Astrocyte (in vitro differentiated cells and primary cell): Measurements from ENCODE around the gene TRAPPC3. TPM values are rescaled to one million over a fixed set of nuclear protein-coding genes. Genes with fewer than 3 reads are reported as not detected.

Experiments used
- DNase-seq: peaks from one replicate; pipeline ENCODE4 v3.0.0-alpha.2; 2010; ENCODE audit warnings: low read depth
- FAIRE-seq: peaks from 2 replicates; lab custom pipeline; 2011; peaks lifted over from hg19 to GRCh38; lab: Jason Lieb, UNC
- H2AFZ ChIP-seq: 2 replicates; pipeline ENCODE4 v1.6.0; 2012; ENCODE audit warnings: low read depth, low read length, inconsistent platforms
- H3K27ac ChIP-seq: 2 replicates; pipeline ENCODE4 v1.5.1; 2011; ENCODE audit warnings: low read depth, low read length, inconsistent platforms
- H3K27me3 ChIP-seq: 2 replicates; pipeline ENCODE4 v1.6.0; 2011; ENCODE audit warnings: low read length, inconsistent platforms; ENCODE audit not compliant: insufficient read depth
- H3K36me3 ChIP-seq: 2 replicates; pipeline ENCODE4 v1.5.1; 2011; ENCODE audit warnings: low read length, inconsistent platforms; ENCODE audit not compliant: insufficient read depth
- H3K4me1 ChIP-seq: 2 replicates; pipeline ENCODE4 v1.5.1; 2011; ENCODE audit warnings: low read length, inconsistent platforms; ENCODE audit not compliant: insufficient read depth
- H3K4me2 ChIP-seq: 2 replicates; pipeline ENCODE4 v1.6.0; 2012; ENCODE audit warnings: low read length, inconsistent platforms
- H3K4me3 ChIP-seq: 2 replicates; pipeline ENCODE4 v1.5.1; 2011; ENCODE audit warnings: low read depth, mild to moderate bottlenecking, low read length, inconsistent platforms; ENCODE audit not compliant: insufficient read depth
- H3K79me2 ChIP-seq: 2 replicates; pipeline ENCODE4 v1.6.0; 2012; ENCODE audit warnings: mild to moderate bottlenecking, low read length, inconsistent platforms; ENCODE audit not compliant: insufficient read depth
- H3K9ac ChIP-seq: 2 replicates; pipeline ENCODE4 v1.6.0; 2012; ENCODE audit warnings: mild to moderate bottlenecking, low read length, inconsistent platforms
- H3K9me3 ChIP-seq: 2 replicates; pipeline ENCODE4 v1.5.1; 2012; ENCODE audit warnings: low read depth, mild to moderate bottlenecking, low read length, inconsistent platforms; ENCODE audit not compliant: insufficient read depth
- H4K20me1 ChIP-seq: 2 replicates; pipeline ENCODE4 v1.6.0; 2012; ENCODE audit warnings: low read length, inconsistent platforms; ENCODE audit not compliant: insufficient read depth
- H3K27ac Mint-ChIP-seq: one replicate; pipeline ENCODE4 v1.8.0; 2021; ENCODE audit warnings: mild to moderate bottlenecking, mixed read lengths; ENCODE audit not compliant: unreplicated experiment
- H3K27me3 Mint-ChIP-seq: one replicate; pipeline ENCODE4 v1.8.0; 2021; ENCODE audit warnings: low read depth, mixed read lengths; ENCODE audit not compliant: unreplicated experiment
- H3K36me3 Mint-ChIP-seq: one replicate; pipeline ENCODE4 v1.8.0; 2021; ENCODE audit warnings: low read depth, mixed read lengths; ENCODE audit not compliant: unreplicated experiment
- H3K4me1 Mint-ChIP-seq: one replicate; pipeline ENCODE4 v1.8.0; 2021; ENCODE audit warnings: low read depth, mixed read lengths; ENCODE audit not compliant: unreplicated experiment
- H3K4me3 Mint-ChIP-seq: one replicate; pipeline ENCODE4 v1.8.0; 2021; ENCODE audit warnings: mild to moderate bottlenecking, moderate library complexity, mixed read lengths; ENCODE audit not compliant: unreplicated experiment
- H3K9me3 Mint-ChIP-seq: one replicate; pipeline ENCODE4 v1.8.0; 2021; ENCODE audit warnings: mild to moderate bottlenecking, mixed read lengths; ENCODE audit not compliant: unreplicated experiment
- CTCF ChIP-seq: IDR thresholded peaks from 2 replicates; pipeline ENCODE4 v1.5.1; 2011; ENCODE audit warnings: low read depth, mild to moderate bottlenecking, inconsistent platforms, low read length, moderate library complexity; ENCODE audit not compliant: insufficient read depth
- EZH2 ChIP-seq: IDR thresholded peaks from 2 replicates; pipeline ENCODE4 v1.6.1; 2012; ENCODE audit warnings: mild to moderate bottlenecking, low read length, inconsistent platforms; ENCODE audit not compliant: insufficient read depth
- total RNA-seq: library from RNA; stranded (reverse); gene quantifications from 2 replicates; pipeline ENCODE4 v1.2.1, GENCODE V29; 2021

TRAPPC3 gene
- total RNA-seq, 1 donor from 2014 or later: 87.1 TPM

DNA sequence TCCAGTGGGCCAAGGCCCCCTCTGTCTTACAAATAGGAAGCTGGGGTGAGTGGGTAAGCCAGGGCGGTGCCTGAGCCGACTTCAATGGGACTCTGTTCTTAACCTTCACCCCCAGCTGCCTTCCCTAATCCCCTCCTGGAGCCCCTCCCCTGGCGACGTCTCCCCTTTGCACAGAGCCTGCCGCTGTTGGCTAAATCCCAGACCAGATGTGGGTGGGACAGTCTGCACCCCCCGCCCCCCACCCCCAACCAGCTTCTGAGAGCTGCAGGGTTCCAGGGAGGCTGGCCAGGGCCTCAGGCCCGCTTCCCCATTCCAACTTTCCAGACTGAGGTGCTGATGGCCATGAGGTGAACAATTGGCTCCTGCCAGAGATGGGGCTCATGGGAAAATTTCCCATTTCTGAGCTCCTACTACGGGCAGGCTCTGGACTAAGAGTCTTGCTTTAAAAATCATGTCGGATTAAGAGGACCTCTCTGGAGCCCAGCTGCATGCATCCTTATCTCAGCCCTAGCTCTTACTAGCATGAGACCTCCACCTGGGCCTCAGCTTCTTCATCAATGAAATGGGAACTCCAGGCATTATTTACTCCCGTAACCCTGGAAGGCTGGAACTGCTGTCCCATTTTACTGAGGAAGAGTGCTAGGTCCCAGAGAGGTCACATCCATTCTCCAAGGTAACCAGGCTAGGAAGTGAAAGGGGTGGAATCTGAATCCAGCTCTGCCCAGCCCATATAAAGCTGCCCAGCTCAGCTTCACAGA, 30.7 kb downstream of the TRAPPC3 start:
- Histone ChIP-seq H4K20me1 (no peaks in the 10 kb centered on the region), H3K79me2 (no peaks in the 10 kb centered on the region), H2AFZ (no peak overlapping the region), H3K36me3 (no peaks in the 10 kb centered on the region), H3K4me1 (peaks cover 30% of the 10 kb centered on the region), H3K4me3 (no peak overlapping the region), H3K4me2 (no peak overlapping the region), H3K27ac (no peak overlapping the region), H3K9me3 (no peaks in the 10 kb centered on the region), H3K9ac (no peak overlapping the region), H3K27me3 (peaks cover 3% of the 10 kb centered on the region)
- Mint-ChIP-seq H3K27me3 (peaks cover 19% of the 10 kb centered on the region), H3K9me3 (no peaks in the 10 kb centered on the region), H3K4me1 (peaks cover 33% of the 10 kb centered on the region), H3K4me3 (no peak overlapping the region), H3K27ac (no peak overlapping the region), H3K36me3 (no peaks in the 10 kb centered on the region)
- TF ChIP-seq CTCF: no peak
- no peak for TF ChIP-seq EZH2
- FAIRE-seq (no peak), DNase-seq (no peak)

GRCh38 chr1:36116901-36117300, 32.4 kb downstream of the TRAPPC3 start:
- H3K27me3 Mint-ChIP-seq: peaks cover 12% of the 10 kb centered on the region
- Histone ChIP-seq H2AFZ (no peak overlapping the region), H3K4me3 (no peak overlapping the region), H3K79me2 (no peaks in the 10 kb centered on the region), H3K9me3 (no peaks in the 10 kb centered on the region), H3K27ac (no peak overlapping the region), H4K20me1 (no peaks in the 10 kb centered on the region), H3K4me2 (no peak overlapping the region), H3K9ac (no peak overlapping the region), H3K36me3 (no peaks in the 10 kb centered on the region), H3K27me3 (no peaks in the 10 kb centered on the region), H3K4me1 (peaks cover 30% of the 10 kb centered on the region)
- H3K4me1 Mint-ChIP-seq: peaks cover 25% of the 10 kb centered on the region
- no peaks in the 10 kb centered on the region for H3K9me3 Mint-ChIP-seq
- no peak for DNase-seq
- H3K27ac Mint-ChIP-seq: peak overlapping the region; percentile 55
- H3K4me3 Mint-ChIP-seq: no peak overlapping the region
- no peak for FAIRE-seq
- H3K36me3 Mint-ChIP-seq: peaks cover 3% of the 10 kb centered on the region
- TF ChIP-seq CTCF (no peak), EZH2 (no peak)

DNA sequence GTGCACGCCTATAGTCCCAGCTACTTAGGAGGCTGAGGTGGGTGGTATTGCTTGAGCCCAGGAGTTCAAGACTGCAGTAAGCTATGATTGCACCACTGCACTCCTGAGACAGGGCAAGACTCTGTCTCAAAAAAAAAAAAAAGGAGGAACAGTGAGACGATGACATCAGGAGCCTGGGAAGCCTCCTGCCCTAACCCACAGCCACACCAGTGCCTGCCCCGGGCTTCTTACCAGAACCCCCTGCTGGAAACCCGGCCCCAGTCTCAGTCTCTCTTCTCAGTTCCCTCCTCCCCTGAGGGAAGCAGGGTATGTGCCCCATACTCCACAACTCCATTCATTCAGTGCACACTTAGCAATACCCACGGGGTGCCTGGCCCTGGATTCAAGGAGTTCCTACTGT, 33.4 kb downstream of the TRAPPC3 start:
- peaks cover 12% of the 10 kb centered on the region for H3K27me3 Mint-ChIP-seq
- no peaks in the 10 kb centered on the region for H3K9me3 Mint-ChIP-seq
- H3K4me1 Mint-ChIP-seq: peaks cover 34% of the 10 kb centered on the region
- FAIRE-seq (no peak), DNase-seq (no peak)
- peak overlapping the region; percentile 67 for H3K9ac ChIP-seq
- peak overlapping the region; percentile 62 for H3K4me2 ChIP-seq
- peak overlapping the region; percentile 61 for H3K27ac ChIP-seq
- no peak overlapping the region for H2AFZ ChIP-seq
- H3K27me3 ChIP-seq: no peaks in the 10 kb centered on the region
- H3K9me3 ChIP-seq: no peaks in the 10 kb centered on the region
- H3K27ac Mint-ChIP-seq: peak overlapping the region; percentile 55
- H4K20me1 ChIP-seq: no peaks in the 10 kb centered on the region
- H3K4me3 Mint-ChIP-seq: no peak overlapping the region
- H3K4me1 ChIP-seq: peaks cover 30% of the 10 kb centered on the region
- H3K36me3 ChIP-seq: no peaks in the 10 kb centered on the region
- TF ChIP-seq CTCF: no peak
- no peaks in the 10 kb centered on the region for H3K79me2 ChIP-seq
- no peak overlapping the region for H3K4me3 ChIP-seq
- peaks cover 3% of the 10 kb centered on the region for H3K36me3 Mint-ChIP-seq
